GM19238 (cell line): ENCODE results near the gene OR13J1.

ENCODE experiments used
- DNase-seq: peaks from one replicate; pipeline ENCODE4 v3.0.0; 2011; ENCODE audit warnings: low spot score; ENCODE audit not compliant: insufficient read length

The OR13J1 gene

GRCh38 chr9:35835216-35835632, 35.0 kb downstream of the OR13J1 start:
- no peak for DNase-seq

DNA sequence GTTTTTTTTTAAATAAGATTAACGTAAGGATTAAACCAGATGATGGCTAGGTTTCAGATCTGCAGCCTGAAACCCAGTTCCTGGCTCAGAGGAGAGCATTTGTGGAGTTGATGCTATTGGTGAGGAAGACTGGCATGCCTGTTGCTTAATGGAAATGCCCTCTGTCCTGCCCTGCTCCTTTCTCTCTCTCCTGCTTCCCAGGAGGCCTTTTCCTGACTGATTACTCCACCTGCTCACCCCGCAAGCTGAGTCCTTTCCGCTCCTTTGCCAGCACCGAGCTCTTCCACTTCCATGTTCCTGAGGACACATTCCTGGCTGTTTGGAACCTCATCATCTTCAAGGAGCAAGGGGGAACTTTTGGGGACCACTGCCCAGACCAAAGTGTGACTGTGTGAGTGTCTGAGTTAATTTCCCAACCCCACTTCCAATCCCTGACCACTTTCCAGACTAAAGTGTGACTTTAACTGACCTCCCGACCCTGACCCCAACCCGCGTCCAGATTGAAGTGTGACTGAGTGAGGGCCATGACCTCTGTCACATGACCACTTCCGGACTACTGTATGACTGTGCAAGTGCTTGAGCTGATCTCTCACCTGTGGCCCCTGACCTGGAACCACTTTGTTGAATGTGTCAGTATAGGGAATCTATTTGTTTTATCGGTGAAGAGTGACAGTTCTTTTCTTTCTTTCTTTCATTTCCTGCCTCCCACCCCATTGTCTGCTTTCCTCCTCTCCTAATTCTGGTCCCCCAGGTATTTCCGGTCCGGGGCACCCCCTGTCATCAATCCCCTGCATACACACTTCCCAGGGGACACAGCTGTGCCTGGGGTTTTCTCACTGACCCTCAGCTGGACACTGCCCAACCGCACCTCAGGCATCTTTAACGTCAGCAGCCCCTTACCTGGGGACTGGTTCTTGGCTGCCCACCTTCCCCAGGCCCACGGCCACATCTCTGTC, 35.7 kb downstream of the OR13J1 start:
- DNase-seq: no peak

GRCh38 chr9:35832814-35833213, 37.4 kb downstream of the OR13J1 start:
- DNase-seq: no peak

- no peak for DNase-seq
Observed at GRCh38 chr9:35831040-35831439, 39.2 kb downstream of the OR13J1 start.

- DNase-seq: no peak
Observed at GRCh38 chr9:35829764-35830096, 40.5 kb downstream of the OR13J1 start.

DNA sequence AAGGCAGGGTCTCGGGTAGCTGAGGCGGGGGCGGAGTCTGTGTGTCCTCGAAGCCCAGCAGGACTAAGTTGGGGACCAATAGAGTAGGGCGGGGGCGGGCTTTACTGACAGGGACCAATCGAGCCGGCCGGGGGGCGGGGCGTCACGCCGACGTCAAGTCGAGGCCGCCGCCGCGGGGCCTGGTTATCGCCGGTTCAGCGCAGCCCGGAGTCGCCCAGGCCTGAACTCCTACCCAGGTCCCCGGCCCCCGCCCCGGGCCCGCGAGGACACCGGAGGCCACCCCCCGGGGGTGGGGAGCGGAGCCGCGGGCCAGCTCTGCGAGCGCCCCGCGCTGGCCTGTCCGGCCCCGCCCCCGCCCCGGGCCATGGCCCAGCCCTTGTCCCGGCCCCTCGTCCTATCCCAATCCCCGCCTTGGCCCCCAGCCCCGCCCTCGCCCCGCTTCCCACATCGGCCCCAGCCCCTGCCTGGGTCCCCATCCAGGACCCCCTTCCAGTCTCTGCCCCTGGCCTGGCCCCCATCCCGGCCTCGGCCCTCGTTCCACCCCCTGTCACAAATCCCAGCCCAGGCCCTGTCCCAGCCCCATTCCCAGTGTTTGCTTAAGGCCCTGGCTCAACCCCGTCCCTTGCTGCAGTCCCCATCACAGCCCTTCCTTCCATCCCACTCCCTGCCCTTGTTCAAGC, 41.0 kb downstream of the OR13J1 start, which contains the start of gene TMEM8B:
Gene TMEM8B, plus strand, starts transcription at position 145 of the 680 bp plus-strand sequence. Its CDS starts 220 bp downstream, at position 365.
- peak; percentile 95 for DNase-seq

- no peak for DNase-seq
Observed at GRCh38 chr9:35828716-35829083, 41.5 kb downstream of the OR13J1 start, which contains the start of gene FAM221B. Gene FAM221B (minus strand): TSS chr9:35828732. CDS start chr9:35826161, 2,571 bp downstream.

- DNase-seq: no peak
Observed at GRCh38 chr9:35827486-35827885, 42.7 kb downstream of the OR13J1 start.

- DNase-seq: peak; percentile 52
Observed at GRCh38 chr9:35826071-35826701, 44.0 kb downstream of the OR13J1 start.

DNA sequence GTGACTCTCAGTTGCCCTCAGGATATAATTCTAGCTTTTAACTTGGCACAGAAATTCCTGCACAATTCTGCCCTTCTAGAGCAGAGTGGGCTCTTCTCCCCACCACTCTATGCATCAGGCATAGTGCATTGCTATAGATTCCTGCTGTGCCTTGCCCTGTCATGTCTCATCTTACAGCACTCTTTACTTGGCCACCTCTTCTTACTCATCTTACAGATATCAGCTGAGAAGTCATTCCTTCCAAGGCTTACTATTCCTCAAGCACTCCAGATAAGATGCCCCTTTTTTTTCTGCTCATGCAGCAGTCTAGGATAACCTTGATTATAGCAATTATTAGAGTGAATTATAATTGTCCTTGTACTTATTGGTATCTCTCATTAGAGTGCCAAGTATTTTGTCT, 47.3 kb downstream of the OR13J1 start:
- no peak for DNase-seq

DNA sequence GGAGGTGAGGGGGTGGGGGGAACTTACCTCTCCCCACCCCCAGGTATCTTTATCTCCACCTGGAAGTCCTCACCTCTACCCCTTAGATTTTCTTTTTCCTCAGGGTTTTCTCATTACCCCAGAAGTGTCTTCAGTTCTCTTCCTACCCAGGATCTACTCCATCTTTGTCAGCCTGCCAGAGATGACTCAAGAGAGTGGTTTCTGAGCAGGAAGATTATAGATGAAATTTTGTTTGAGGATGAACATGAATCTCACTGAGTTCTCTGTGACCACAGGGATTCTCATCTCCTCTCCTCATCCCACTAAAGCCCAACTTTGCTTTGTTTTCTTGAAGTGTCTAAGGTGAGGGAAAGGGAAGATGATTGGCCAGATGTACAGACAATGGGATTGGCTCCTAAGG, 50.1 kb downstream of the OR13J1 start:
- no peak for DNase-seq
